Colonic mucosa (tissue), 4 donors: ENCODE measurements around the gene DNAJC16. TPM values are rescaled to one million over a fixed set of nuclear protein-coding genes. Genes with fewer than 3 reads are reported as not detected.

Source experiments
- DNase-seq: peaks from one replicate; pipeline ENCODE4 v3.0.0-alpha.2; 2020
- H3K27ac ChIP-seq: fragments of 200-600 bp; one replicate; pipeline ENCODE4 v1.8.0; 2021
- H3K27me3 ChIP-seq: fragments of 200-600 bp; one replicate; pipeline ENCODE4 v1.8.0; 2021
- H3K36me3 ChIP-seq: fragments of 200-600 bp; one replicate; pipeline ENCODE4 v1.8.0; 2021
- H3K4me1 ChIP-seq: fragments of 200-600 bp; one replicate; pipeline ENCODE4 v1.8.0; 2021; ENCODE audit warnings: mild to moderate bottlenecking
- H3K4me3 ChIP-seq: fragments of 200-600 bp; one replicate; pipeline ENCODE4 v1.8.0; 2021
- H3K9ac ChIP-seq, 2 donors: one replicate each; pipeline ENCODE4 v1.7.0; 2013; ENCODE audit warnings: control low read depth in 2 of 2, low read depth in 2 of 2, low read length in 2 of 2
- H3K9me3 ChIP-seq: fragments of 200-600 bp; one replicate; pipeline ENCODE4 v1.8.0; 2021
- intact Hi-C: fragments of 100-400 bp; cut with DNase I; formaldehyde crosslinking; loops from one replicate; pipeline ENCODE4 v1.14.1; 2022
- total RNA-seq, 2 donors: library from RNA; stranded (reverse); fragmentation: NEBNext Ultra II Directional in 1 of 2; extraction: Animal tissue kit (Norgen Biotek cat#: 25700) in 1 of 2; gene quantifications; one replicate each; pipeline ENCODE4 v1.2.1, GENCODE V29; 2021
- TF ChIP-seq, protein P1 (sequence below): fragments of 200-600 bp; IDR thresholded peaks from one replicate; pipeline ENCODE4 v1.8.0; 2022; ENCODE audit warnings: antibody characterized with exemption, mild to moderate bottlenecking
- donor health status: healthy.
- donor health status: DM: no; HTN: no; CAD: no.
- donor health status: DM: no; HTN: no; CAD: no.

Gene DNAJC16
- total RNA-seq, 2 donors from 2014 or later, result 19.5 to 22.1 TPM

DNA sequence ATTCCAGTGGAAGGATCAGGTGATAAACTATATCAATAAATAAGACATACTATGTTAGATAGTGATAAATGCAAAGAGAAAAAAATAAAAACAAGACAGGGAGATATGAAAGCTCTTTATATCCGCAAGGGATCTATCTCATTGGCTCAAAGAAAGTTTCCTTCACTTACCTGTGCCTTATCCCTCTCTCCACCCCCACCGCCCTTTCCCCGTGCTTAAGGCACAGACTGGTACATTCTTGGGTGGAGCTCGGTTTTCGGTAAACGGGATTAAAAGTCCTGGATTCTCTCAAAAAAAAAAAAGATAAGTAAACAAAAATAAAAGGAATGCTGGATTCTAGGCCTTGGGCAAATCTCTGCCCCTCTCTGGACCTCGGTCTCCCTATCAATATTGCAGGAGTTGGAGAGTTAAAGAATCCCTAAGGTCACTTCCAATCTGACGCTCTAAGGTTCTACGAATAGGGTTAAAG lies 593 bp upstream of the DNAJC16 start:
- Histone ChIP-seq H3K9me3 (no peaks in the 10 kb centered on the region), H3K4me1 (peaks cover 5% of the 10 kb centered on the region), H3K4me3 (peak overlapping the region; percentile 83), H3K27me3 (no peaks in the 10 kb centered on the region), H3K9ac (peak overlapping the region; percentile 68 to 95), H3K27ac (peak overlapping the region; percentile 89), H3K36me3 (no peaks in the 10 kb centered on the region)
- peak; percentile 50 for DNase-seq
- TF ChIP-seq, protein P1, sequence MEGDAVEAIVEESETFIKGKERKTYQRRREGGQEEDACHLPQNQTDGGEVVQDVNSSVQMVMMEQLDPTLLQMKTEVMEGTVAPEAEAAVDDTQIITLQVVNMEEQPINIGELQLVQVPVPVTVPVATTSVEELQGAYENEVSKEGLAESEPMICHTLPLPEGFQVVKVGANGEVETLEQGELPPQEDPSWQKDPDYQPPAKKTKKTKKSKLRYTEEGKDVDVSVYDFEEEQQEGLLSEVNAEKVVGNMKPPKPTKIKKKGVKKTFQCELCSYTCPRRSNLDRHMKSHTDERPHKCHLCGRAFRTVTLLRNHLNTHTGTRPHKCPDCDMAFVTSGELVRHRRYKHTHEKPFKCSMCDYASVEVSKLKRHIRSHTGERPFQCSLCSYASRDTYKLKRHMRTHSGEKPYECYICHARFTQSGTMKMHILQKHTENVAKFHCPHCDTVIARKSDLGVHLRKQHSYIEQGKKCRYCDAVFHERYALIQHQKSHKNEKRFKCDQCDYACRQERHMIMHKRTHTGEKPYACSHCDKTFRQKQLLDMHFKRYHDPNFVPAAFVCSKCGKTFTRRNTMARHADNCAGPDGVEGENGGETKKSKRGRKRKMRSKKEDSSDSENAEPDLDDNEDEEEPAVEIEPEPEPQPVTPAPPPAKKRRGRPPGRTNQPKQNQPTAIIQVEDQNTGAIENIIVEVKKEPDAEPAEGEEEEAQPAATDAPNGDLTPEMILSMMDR, result no peak
- intact Hi-C loops, result no loop called here

- Histone ChIP-seq H3K27ac (no peak overlapping the region), H3K9me3 (no peaks in the 10 kb centered on the region), H3K36me3 (no peaks in the 10 kb centered on the region), H3K9ac (no peak overlapping the region), H3K4me3 (no peak overlapping the region), H3K4me1 (no peaks in the 10 kb centered on the region), H3K27me3 (no peaks in the 10 kb centered on the region)
- DNase-seq, result no peak
- intact Hi-C loops, result no loop called here
- TF ChIP-seq, protein P1, result no peak
Measured at GRCh38 chr1:15531003-15531402, 4.4 kb downstream of the DNAJC16 start.

DNA sequence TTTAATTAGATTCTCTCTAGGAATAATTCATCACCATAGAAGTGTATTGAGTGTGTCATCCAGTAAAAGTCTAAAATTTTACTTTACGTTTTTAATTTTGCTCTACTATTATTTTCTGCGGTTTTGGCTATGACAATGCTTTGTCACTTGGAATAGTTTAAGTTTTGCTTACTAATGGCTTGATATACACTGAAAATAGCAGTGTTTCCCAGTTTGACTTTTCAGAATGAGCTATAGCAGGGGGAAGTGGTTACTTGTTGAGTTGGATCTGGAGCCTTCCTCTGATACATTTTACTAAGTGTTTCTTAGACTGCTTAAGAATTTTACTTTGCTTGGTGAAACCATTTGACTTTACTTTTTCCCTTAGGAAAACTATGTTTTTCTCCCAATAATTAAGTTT lies 5.0 kb downstream of the DNAJC16 start:
- Histone ChIP-seq H3K27me3 (no peaks in the 10 kb centered on the region), H3K4me3 (no peak overlapping the region), H3K9me3 (no peaks in the 10 kb centered on the region), H3K4me1 (no peaks in the 10 kb centered on the region), H3K36me3 (no peaks in the 10 kb centered on the region), H3K27ac (no peak overlapping the region), H3K9ac (no peak overlapping the region)
- intact Hi-C loops, result no loop called here
- no peak for DNase-seq
- TF ChIP-seq, protein P1, result no peak

GRCh38 chr1:15538771-15539170 lies 12.1 kb downstream of the DNAJC16 start:
- Histone ChIP-seq H3K27ac (no peak overlapping the region), H3K36me3 (peaks cover 7% of the 10 kb centered on the region), H3K27me3 (no peaks in the 10 kb centered on the region), H3K9ac (no peak overlapping the region), H3K4me1 (no peaks in the 10 kb centered on the region), H3K9me3 (no peaks in the 10 kb centered on the region), H3K4me3 (no peak overlapping the region)
- DNase-seq, result no peak
- TF ChIP-seq, protein P1, result no peak
- intact Hi-C loops, result no loop called here

GRCh38 chr1:15540186-15540585 lies 13.5 kb downstream of the DNAJC16 start:
- H3K27ac ChIP-seq, result no peak overlapping the region
- H3K9me3 ChIP-seq, result no peaks in the 10 kb centered on the region
- H3K27me3 ChIP-seq, result no peaks in the 10 kb centered on the region
- H3K4me1 ChIP-seq, result no peaks in the 10 kb centered on the region
- no peak overlapping the region for H3K9ac ChIP-seq
- H3K36me3 ChIP-seq, result peaks cover 14% of the 10 kb centered on the region
- DNase-seq, result no peak
- no peak overlapping the region for H3K4me3 ChIP-seq
- intact Hi-C loops, result no loop called here
- TF ChIP-seq, protein P1, result no peak
